Stimulated activated CD4-positive, alpha-beta T cell treated with anti-CD3 and anti-CD28 coated beads, Interleukin-4, amount 100 ng/mL, for 48 hours (primary cell): Measurements from ENCODE around the gene AKAP8L.

Source experiments
- DNase-seq, 2 donors: peaks; one replicate each; pipeline ENCODE4 v3.0.0-alpha.2; 2020; ENCODE audit warnings: low read depth in 2 of 2

The AKAP8L gene, protein sequence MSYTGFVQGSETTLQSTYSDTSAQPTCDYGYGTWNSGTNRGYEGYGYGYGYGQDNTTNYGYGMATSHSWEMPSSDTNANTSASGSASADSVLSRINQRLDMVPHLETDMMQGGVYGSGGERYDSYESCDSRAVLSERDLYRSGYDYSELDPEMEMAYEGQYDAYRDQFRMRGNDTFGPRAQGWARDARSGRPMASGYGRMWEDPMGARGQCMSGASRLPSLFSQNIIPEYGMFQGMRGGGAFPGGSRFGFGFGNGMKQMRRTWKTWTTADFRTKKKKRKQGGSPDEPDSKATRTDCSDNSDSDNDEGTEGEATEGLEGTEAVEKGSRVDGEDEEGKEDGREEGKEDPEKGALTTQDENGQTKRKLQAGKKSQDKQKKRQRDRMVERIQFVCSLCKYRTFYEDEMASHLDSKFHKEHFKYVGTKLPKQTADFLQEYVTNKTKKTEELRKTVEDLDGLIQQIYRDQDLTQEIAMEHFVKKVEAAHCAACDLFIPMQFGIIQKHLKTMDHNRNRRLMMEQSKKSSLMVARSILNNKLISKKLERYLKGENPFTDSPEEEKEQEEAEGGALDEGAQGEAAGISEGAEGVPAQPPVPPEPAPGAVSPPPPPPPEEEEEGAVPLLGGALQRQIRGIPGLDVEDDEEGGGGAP

GRCh38 chr19:15418579-15419412 is at the start of gene AKAP8L:
TSS of gene AKAP8L (minus strand) at chr19:15418988. CDS start at chr19:15418923, 65 bp downstream.
- DNase-seq = peak; percentile 96 to 98

- no peak for DNase-seq
Measured at GRCh38 chr19:15467734-15468214, 49.0 kb upstream of the AKAP8L start.

DNA sequence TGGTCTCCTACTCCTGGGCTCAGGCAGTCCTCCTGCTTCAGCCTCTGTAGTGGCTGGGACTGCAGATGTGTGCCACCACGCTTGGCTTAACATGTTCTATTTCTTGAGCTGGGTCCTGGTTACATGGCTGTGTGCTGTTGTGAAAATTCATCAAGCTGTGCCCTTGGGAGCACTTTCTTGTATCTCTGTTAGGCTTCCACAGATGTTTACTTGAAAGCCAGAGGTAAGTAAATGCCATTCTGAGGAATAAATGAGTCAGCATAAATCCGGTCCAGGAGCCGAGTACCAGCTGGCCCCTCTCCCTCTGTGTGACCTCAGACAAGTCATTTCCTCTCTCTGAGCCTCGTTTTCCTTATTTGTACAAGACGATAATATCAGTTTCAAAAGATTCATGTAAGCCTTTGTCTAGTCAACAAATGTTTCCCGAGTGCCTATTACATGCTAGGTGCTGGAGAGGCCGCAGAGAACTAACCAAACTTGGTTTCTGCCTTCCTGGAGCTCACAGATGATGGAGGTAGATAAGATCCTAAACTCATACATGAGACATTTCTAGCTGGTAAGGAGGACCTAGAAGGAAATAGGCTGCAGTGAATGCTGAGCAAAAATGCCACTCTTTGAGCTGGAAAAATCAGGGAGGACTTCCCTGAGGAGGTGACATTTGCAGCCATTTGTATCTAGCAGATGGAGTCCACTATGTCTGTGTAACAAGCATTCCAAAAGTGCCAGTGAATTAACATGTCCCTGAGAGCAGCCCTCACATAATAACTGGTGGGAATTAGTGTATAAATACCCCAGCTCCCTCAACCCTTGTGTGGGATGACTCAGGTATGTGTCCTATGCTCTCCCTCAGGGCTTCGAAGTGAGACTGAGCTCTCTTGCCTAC is 48.3 kb upstream of the AKAP8L start:
- DNase-seq = peak in 1 of 2 donors; percentile 53

DNA sequence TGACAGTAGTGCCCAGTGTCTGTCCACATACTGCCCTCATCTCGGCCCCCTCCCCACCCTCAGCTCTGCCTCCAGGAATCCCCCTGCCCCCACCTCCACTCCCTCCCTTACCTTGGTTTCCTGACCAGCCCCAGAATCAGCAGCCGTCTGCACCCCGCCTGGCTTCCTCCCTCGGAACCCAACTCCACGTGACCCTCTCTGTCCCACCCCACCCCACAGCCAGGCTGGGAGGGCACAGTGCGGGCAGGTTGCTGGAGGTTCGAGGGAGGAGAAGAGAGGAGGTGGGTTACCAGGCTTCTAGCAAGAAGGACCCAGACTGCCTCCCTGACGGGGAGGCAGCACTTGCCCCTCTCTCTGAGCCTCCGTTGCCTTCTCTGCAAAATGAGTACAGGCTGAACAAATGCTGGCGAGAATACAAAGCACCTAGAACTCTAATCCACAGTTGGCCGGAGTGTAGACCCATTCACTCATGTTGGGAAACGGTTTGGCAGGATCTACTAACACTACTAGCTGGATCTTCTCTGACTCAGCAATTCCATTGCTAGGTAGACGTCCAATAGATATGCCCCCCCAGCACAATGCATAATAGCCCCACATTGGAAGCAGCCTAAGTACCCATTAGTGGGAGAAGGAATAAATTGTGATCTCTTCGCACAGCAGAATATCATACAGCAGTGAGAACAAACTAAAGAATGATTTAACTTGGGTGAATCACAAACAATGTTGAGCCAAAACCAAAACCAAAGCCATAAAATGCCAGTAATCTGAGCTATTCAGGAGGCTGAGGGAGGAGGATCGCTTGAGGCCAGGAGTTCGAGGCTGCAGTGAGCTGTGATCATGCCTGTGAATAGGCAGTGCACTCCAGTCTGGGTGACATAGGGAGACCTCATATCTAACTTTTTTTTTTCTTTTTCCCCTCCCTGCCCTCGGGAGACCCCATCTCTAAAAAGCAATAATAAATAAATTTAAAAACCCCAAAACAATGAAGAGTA is 45.9 kb upstream of the AKAP8L start, which contains the start of gene RASAL3:
RASAL3 (minus strand) TSS at position 151 of the 992 bp plus-strand sequence. CDS start 186 bp downstream, outside the sequence.
- DNase-seq = peak; percentile 45 to 54

DNA sequence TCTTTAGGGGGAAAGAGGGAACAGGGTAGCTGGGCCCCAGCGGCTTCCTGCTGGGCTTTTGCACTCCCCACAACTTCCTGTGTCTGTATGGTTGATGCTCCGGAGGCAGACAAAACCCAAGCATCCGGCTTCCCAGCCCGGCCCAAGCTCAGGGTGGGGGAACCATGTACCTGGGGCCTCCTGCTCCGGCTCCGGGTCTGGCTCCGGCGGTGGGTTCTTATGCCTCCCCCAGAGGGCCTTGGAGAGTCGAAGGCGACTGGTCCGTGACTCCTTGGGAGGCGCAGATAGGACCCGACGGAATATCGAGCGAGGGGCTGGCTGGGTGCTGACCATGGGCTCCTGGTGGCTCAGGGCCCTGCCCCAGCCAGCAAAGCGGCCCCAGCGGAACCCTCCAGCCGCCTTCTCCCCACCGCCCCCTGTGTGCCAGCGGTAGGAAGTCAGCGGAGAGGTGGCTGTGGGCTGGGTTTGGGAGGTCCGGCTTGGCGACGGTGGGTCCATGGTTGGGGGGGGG is 45.1 kb upstream of the AKAP8L start:
- peak; percentile 59 to 67 for DNase-seq

- DNase-seq = no peak
Measured at GRCh38 chr19:15461694-15462093, 42.9 kb upstream of the AKAP8L start.

GRCh38 chr19:15457701-15458484 is 39.1 kb upstream of the AKAP8L start:
- no peak for DNase-seq

- peak in 1 of 2 donors; percentile 7 for DNase-seq
Measured at GRCh38 chr19:15456871-15457700, 38.3 kb upstream of the AKAP8L start.

DNA sequence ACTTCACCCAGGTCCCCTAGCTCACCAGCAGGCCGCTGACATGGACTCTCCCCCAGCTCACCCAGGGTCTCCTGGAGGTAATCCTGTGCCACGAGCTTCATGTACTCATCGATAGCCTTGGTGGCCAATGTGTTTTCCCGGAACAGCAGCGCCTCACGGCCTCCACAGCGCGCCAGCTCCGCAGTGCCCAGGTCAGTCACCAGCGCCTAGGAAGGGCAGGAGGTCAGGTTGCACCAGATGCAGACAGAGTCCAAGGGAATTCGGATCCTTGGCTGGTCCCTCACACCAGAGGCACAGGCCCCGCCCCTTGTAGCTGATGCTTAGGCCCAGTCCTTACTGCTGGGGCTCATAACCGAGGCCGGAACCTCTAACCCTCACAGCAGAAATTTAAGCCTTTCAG is 37.7 kb upstream of the AKAP8L start:
- DNase-seq = no peak

- DNase-seq = no peak
Measured at GRCh38 chr19:15455996-15456395, 37.2 kb upstream of the AKAP8L start.

DNA sequence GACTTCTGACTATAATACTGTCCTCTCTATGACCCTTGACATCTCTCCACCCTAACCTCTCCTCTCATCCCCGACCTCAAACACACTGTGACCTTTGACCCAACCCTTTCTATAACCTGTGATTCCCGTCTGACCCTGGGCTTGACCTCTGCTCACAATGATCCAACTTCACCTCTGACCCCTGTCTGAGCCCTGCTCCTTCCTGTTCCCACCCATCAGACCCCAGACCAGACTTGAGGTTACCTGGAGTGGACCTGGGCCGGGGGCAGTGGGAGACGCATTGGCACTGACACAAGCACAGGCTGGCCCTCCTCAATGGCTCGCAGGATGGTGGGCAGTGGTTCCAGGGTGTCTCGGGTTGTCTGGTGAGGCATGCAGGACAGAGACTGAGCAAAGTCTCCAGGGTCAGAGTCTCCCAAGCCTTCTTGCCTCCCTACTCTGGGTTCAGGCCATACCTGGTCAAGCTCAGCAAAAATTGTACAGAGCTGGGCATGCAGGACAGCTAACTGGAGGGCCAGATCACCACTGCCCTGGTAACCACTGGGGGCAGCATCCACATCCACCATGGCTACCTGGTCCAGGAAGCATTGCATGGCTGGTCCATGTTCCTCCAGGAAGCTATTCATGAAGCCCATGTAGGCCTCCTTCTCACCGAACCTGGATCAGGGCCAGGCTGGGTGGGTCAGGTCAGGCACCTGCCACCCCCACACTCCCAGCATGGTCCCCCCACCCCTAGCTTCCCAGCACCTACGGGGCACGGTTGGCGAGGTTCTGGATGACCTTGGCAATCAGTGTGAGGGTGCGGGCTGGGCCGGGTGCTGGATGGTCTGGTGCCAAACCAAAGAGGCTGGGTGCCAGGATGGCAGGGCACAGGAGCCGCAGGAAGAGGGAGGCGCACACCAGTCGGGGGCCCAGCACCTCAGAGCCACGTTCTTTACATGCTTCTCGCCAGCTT is 35.4 kb upstream of the AKAP8L start:
- no peak for DNase-seq

DNA sequence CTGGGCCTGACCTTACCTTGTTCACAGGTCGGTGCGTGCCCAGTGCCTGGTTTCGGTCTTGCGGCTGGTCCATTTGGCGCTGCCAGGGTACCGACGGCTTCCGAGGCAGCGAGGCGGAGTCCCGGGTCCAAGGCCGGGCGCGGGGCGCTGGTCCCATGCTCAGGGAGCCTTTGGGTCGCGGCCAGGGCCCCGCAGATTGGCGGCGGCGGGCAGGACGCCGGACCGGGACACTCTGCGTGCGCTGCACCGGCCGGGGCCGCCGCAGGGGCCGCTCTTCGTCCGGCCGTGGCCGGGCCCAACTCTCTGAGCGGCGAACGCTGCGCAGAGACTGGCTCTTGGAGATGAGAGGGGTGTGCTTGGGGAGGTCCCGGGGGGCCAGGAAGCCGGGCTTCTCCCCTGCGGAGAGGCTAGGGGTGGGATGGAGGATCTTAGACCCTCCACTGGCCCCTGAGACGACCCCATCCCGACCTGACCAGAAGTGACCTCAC is 34.3 kb upstream of the AKAP8L start:
- DNase-seq = no peak

DNA sequence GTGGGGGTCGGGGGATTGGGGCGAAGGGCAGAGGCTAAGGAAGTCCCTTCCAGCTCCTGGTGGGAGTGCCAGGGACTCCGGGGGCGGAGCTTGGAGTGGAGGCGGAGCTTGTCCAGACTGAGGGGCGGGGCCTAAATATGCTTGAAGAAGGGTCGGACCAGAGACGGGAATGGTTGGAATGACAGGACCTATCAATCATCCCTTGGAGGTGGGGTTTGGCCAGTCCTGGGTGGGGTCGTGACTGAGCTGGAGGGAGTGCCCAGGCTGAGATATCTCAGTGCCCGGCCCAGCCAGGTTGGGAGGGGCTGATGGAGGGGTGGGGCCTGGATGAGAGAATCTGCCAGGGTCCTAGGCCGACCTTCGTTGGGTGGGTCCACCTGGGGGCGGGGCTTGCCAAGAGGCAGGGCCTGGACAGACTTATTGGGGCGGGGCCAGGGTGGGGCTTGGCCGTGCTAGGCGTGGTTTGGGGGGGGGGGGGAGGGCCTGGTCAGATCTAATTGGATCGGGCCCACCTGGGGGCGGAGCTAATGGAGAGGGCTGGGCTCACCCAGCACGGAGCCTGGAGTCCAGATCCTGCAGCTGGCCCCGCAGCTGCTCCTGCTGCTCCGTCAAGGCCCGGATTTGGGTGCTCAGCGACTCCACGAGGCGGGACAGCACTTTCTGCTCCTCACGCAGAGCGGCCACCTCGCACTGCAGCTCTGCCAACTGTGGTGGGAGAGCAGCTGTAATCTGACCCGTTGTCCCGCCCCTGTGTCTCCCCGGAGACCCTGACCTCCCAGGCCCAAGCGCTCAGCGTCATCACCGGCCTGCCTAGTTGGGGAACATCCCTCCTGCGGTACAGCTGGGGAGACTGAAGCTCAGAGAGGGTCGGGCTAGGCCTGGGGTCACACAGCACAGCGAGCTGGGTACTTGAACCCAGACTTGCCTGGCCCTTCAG is 33.6 kb upstream of the AKAP8L start:
- peak in 1 of 2 donors; percentile 16 for DNase-seq

GRCh38 chr19:15450528-15450890 is 31.7 kb upstream of the AKAP8L start:
- no peak for DNase-seq
